B cell (primary cell): ENCODE results near the gene MAB21L4. TPM values are rescaled to one million over a fixed set of nuclear protein-coding genes. Genes with fewer than 3 reads are reported as not detected.

Experiments
- ATAC-seq: fragments of 200-7000 bp; cut with Tn5 transposase; one replicate; pipeline ENCODE4 v1.10.0; 2021; ENCODE audit warnings: low read depth, mild to moderate bottlenecking, moderate number of reproducible peaks, moderate library complexity
- CTCF ChIA-PET: fragments of 350-600 bp; sonication (Branson Sonifier 250); formaldehyde crosslinking; loops from one replicate; lab custom pipeline; 2021; ENCODE audit warnings: antibody characterized with exemption, inconsistent platforms; lab: Charles Lee
- POLR2A ChIA-PET: fragments of 350-600 bp; sonication (Branson Sonifier 250); formaldehyde crosslinking; loops from one replicate; lab custom pipeline; 2021; ENCODE audit warnings: antibody characterized with exemption; lab: Charles Lee
- DNase-seq: peaks from one replicate; pipeline ENCODE4 v3.0.0; 2013
- H2AFZ ChIP-seq: 2 replicates; pipeline ENCODE4 v1.6.1; 2012; ENCODE audit warnings: mild to moderate bottlenecking, low read depth, low read length; ENCODE audit not compliant: insufficient read depth, poor library complexity, severe bottlenecking
- H3K27ac ChIP-seq, 2 donors: 1 replicate in 1 of 2; 2 replicates in 1 of 2; pipeline ENCODE4 v1.5.1; 2012 to 2013; ENCODE audit warnings: low read length in 2 of 2, mild to moderate bottlenecking in 2 of 2, moderate library complexity in 1 of 2
- H3K27me3 ChIP-seq, 4 experiments: fragments of 200-600 bp in 1 of 4; sonication (generic) in 1 of 4; replicated peaks in 1 of 4; 1 replicate in 2 of 4; 2 replicates in 2 of 4; pipeline versions ENCODE4 v1.6.1 to v1.7.0; 2013 to 2016; ENCODE audit warnings: low read length in 3 of 4, mild to moderate bottlenecking in 2 of 4, mixed read lengths in 1 of 4, moderate library complexity in 1 of 4; ENCODE audit not compliant: insufficient read depth in 4 of 4, control insufficient read depth in 3 of 4; ENCODE audit errors: control extremely low read depth in 1 of 4
- H3K36me3 ChIP-seq, 2 experiments: replicated peaks in 1 of 2; 1 replicate in 1 of 2; 2 replicates in 1 of 2; pipeline versions ENCODE4 v1.6.1 to v1.7.1; 2013; ENCODE audit warnings: low read length in 1 of 2; ENCODE audit not compliant: insufficient read depth in 2 of 2, control insufficient read depth in 1 of 2; ENCODE audit errors: control extremely low read depth in 1 of 2, extremely low read depth in 1 of 2
- H3K4me1 ChIP-seq, 2 donors: fragments of 200-600 bp in 1 of 2; sonication (generic) in 1 of 2; 1 replicate in 1 of 2; 2 replicates in 1 of 2; pipeline versions ENCODE4 v1.5.1 to v1.6.1; 2013 to 2017; ENCODE audit warnings: low read length in 2 of 2; ENCODE audit not compliant: control insufficient read depth in 2 of 2, insufficient read depth in 2 of 2
- H3K4me2 ChIP-seq: replicated peaks from 2 replicates; pipeline ENCODE3; 2012; ENCODE audit warnings: mild to moderate bottlenecking, low read depth, low read length; ENCODE audit not compliant: poor library complexity, severe bottlenecking
- H3K4me3 ChIP-seq, 5 experiments: fragments of 200-600 bp in 1 of 5; sonication (generic) in 1 of 5; 1 replicate in 3 of 5; 2 replicates in 2 of 5; pipeline versions ENCODE4 v1.5.1 to v1.7.0; 2011 to 2016; ENCODE audit warnings: low read length in 4 of 5, mild to moderate bottlenecking in 4 of 5, low read depth in 2 of 5, control low read depth in 1 of 5, moderate library complexity in 1 of 5; ENCODE audit not compliant: insufficient read depth in 1 of 5; ENCODE audit errors: control extremely low read depth in 1 of 5, extremely low read depth in 1 of 5
- H3K79me2 ChIP-seq: fragments of 200-600 bp; sonication (generic); one replicate; pipeline ENCODE4 v1.6.0; 2016; ENCODE audit warnings: low read length; ENCODE audit not compliant: control insufficient read depth, insufficient read depth
- H3K9ac ChIP-seq: fragments of 200-600 bp; sonication (generic); 2 replicates; pipeline ENCODE4 v1.6.1; 2017; ENCODE audit warnings: mild to moderate bottlenecking, low read length, moderate library complexity
- H3K9me3 ChIP-seq, 3 donors: one replicate each; pipeline versions ENCODE4 v1.6.1 to v1.7.1; 2013; ENCODE audit warnings: low read length in 2 of 3; ENCODE audit not compliant: control insufficient read depth in 2 of 3, insufficient read depth in 1 of 3; ENCODE audit errors: control extremely low read depth in 1 of 3
- H4K20me1 ChIP-seq: 2 replicates; pipeline ENCODE4 v1.6.0; 2012; ENCODE audit warnings: mild to moderate bottlenecking, low read length; ENCODE audit not compliant: insufficient read depth, control insufficient read depth, poor library complexity, severe bottlenecking
- H3K27ac Mint-ChIP-seq: one replicate; pipeline ENCODE4 v1.8.0; 2021; ENCODE audit warnings: mixed read lengths
- H3K27me3 Mint-ChIP-seq: one replicate; pipeline ENCODE4 v1.8.0; 2021; ENCODE audit warnings: mixed read lengths
- H3K4me1 Mint-ChIP-seq: one replicate; pipeline ENCODE4 v1.8.0; 2021; ENCODE audit warnings: mixed read lengths
- H3K4me3 Mint-ChIP-seq: one replicate; pipeline ENCODE4 v1.8.0; 2021; ENCODE audit warnings: mixed read lengths
- H3K9me3 Mint-ChIP-seq: one replicate; pipeline ENCODE4 v1.8.0; 2022; ENCODE audit warnings: mixed read lengths; ENCODE audit not compliant: insufficient read depth
- EZH2 ChIP-seq: IDR thresholded peaks from 2 replicates; pipeline ENCODE4 v1.6.1; 2012; ENCODE audit warnings: borderline replicate concordance, low read depth, mild to moderate bottlenecking, moderate library complexity, low read length; ENCODE audit not compliant: insufficient read depth, poor library complexity, severe bottlenecking
- WGBS: methylation state at CpG from one replicate; pipeline ENCODE4 v1.1.5; 2013; ENCODE audit warnings: missing lambda C conversion rate; ENCODE audit not compliant: insufficient coverage; 5-methylcytosine and 5-hydroxymethylcytosine counted together
- intact Hi-C: fragments of 100-400 bp; cut with micrococcal nuclease; formaldehyde crosslinking; loops from one replicate; pipeline ENCODE4 v1.10.0; 2022
- polyA plus RNA-seq: library from polyadenylated mRNA; depleted of rRNA; stranded (reverse); fragments of >200 nt; gene quantifications from 2 replicates; pipeline ENCODE4 v1.2.3, GENCODE V29; 2012
- total RNA-seq, 2 donors: library from RNA; stranded (reverse); fragments of 120-200 nt in 1 of 2; gene quantifications; 1 replicate in 1 of 2; 2 replicates in 1 of 2; pipeline versions ENCODE4 v1.2.3 to v1.2.4, GENCODE V29; 2013 to 2022
- TF ChIP-seq, protein P1 (sequence below): fragments of 200-600 bp; IDR thresholded peaks from one replicate; pipeline ENCODE4 v1.8.0; 2022; ENCODE audit warnings: antibody characterized with exemption, mild to moderate bottlenecking

MAB21L4 gene
- total and polyA plus RNA-seq, 2 donors (not counting 1 experiment from before 2014, with no cell fraction given) = not detected

DNA sequence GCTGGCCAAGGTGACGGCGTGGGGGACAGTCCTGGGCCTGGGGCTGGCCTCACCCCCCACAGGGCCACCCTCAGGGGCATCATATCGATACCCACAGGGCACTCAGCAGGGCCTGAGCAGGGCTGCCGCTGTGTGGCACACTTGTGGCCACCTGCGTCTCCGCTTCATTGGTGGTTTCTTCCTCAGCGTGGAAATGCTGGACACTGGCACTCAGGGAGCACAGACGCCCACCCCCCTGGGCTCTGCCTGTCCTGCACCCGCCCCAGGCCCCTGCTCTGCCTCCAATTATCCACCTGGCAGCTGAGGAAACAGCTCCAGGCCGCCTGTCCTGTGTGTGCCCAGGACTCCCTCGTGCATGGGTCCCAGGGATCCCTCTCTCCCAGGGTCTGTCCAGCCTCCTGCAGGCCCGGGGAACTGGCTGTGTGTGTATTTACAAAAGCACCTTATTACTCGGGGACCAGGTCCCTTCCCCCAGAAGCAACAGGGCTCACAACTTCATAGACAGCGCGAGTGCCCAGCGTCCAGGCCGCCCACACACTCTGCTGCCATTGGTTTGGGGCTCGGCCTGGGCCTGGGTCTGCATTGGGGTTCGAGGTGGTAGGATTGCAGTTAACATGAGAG is 23.3 kb upstream of the MAB21L4 start:
- H3K4me2 ChIP-seq = no peak overlapping the region
- no peaks in the 10 kb centered on the region for H3K79me2 ChIP-seq
- Mint-ChIP-seq H3K4me3 (no peak overlapping the region), H3K27ac (no peak overlapping the region), H3K4me1 (peaks cover 8% of the 10 kb centered on the region), H3K9me3 (no peaks in the 10 kb centered on the region), H3K27me3 (peaks cover 9% of the 10 kb centered on the region)
- TF ChIP-seq EZH2 = no peak
- TF ChIP-seq, protein P1, sequence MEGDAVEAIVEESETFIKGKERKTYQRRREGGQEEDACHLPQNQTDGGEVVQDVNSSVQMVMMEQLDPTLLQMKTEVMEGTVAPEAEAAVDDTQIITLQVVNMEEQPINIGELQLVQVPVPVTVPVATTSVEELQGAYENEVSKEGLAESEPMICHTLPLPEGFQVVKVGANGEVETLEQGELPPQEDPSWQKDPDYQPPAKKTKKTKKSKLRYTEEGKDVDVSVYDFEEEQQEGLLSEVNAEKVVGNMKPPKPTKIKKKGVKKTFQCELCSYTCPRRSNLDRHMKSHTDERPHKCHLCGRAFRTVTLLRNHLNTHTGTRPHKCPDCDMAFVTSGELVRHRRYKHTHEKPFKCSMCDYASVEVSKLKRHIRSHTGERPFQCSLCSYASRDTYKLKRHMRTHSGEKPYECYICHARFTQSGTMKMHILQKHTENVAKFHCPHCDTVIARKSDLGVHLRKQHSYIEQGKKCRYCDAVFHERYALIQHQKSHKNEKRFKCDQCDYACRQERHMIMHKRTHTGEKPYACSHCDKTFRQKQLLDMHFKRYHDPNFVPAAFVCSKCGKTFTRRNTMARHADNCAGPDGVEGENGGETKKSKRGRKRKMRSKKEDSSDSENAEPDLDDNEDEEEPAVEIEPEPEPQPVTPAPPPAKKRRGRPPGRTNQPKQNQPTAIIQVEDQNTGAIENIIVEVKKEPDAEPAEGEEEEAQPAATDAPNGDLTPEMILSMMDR = no peak
- peaks cover 0 to under 1% (median 0%) of the 10 kb centered on the region in 3 donors for H3K9me3 ChIP-seq
- H3K27me3 ChIP-seq = peaks cover 0 to 24% (median 7%) of the 10 kb centered on the region in 4 experiments
- ChIA-PET POLR2A (no interaction called here), CTCF (no interaction called here)
- no peak overlapping the region for H2AFZ ChIP-seq
- DNase-seq (no peak), ATAC-seq (no peak)
- 93% methylated on average over 18 of the region's 19 CpGs for WGBS
- no peaks in the 10 kb centered on the region for H4K20me1 ChIP-seq
- H3K9ac ChIP-seq = no peak overlapping the region
- no peak overlapping the region for H3K4me3 ChIP-seq
- no peak overlapping the region for H3K27ac ChIP-seq
- H3K36me3 ChIP-seq = no peaks in the 10 kb centered on the region
- intact Hi-C loops = no loop called here
- H3K4me1 ChIP-seq = peaks cover 8 to 15% of the 10 kb centered on the region in 2 donors

DNA sequence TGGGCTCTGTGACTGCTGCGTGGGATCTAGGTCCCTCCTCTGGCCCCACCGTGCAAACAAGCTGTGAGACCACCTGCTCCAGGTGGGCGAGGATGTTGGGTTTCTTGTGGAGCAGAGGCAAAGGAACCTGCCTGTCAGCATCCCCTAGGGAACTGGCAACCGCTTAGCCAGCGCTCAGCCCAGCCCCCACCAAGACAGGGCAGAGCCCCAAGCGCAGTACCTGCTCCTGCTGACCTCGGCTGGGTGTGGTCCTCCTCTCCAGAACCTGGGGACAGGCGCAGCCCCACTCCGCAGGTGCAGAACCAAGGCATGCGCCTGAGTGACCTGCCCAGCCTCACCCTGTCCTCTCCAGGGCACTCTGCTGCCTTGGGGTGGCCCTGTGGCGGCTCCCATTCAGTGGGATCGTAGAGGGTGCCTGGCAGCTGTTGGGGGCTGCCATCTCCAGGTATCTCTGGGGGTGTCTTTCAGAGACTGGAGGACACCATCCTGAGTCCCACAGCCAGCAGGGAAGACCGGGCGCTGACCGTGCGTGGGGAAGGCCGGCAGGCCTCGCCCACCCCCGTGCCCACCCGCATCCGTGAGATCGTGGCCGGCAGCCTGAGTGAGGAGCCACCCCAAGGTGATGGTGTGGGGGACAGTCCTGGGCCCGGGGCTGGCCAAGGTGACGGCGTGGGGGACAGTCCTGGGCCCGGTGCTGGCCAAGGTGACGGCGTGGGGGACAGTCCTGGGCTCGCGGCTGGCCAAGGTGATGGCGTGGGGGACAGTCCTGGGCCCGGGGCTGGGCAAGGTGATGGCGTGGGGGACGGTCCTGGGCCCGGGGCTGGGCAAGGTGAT is 22.5 kb upstream of the MAB21L4 start:
- no peaks in the 10 kb centered on the region for H3K9me3 Mint-ChIP-seq
- no peaks in the 10 kb centered on the region for H4K20me1 ChIP-seq
- POLR2A ChIA-PET = no interaction called here
- H3K9ac ChIP-seq = no peak overlapping the region
- intact Hi-C loops = no loop called here
- H3K4me1 ChIP-seq = peaks cover 8 to 15% of the 10 kb centered on the region in 2 donors
- H3K9me3 ChIP-seq = peaks cover 0 to 7% (median 0%) of the 10 kb centered on the region in 3 donors
- no peak overlapping the region for H3K27ac Mint-ChIP-seq
- peaks cover 0 to 26% (median 9%) of the 10 kb centered on the region in 4 experiments for H3K27me3 ChIP-seq
- no peak overlapping the region for H3K4me3 Mint-ChIP-seq
- H3K36me3 ChIP-seq = no peaks in the 10 kb centered on the region
- peaks cover 9% of the 10 kb centered on the region for H3K27me3 Mint-ChIP-seq
- H3K4me2 ChIP-seq = no peak overlapping the region
- H3K4me3 ChIP-seq = no peak overlapping the region
- ATAC-seq = no peak
- TF ChIP-seq, protein P1 = no peak
- TF ChIP-seq EZH2 = no peak
- WGBS = 94% methylated on average over 34 of the region's 36 CpGs
- H2AFZ ChIP-seq = no peak overlapping the region
- H3K27ac ChIP-seq = no peak overlapping the region
- peaks cover 10% of the 10 kb centered on the region for H3K4me1 Mint-ChIP-seq
- no peak for DNase-seq
- CTCF ChIA-PET = no interaction called here
- no peaks in the 10 kb centered on the region for H3K79me2 ChIP-seq
